Esophagus muscularis mucosa (tissue), 3 donors: ENCODE results near the gene ATP8B1.

ENCODE experiments used
- POLR2A ChIP-seq: fragments of 450-650 bp; IDR thresholded peaks from one replicate; pipeline ENCODE4 v1.6.1; 2017; ENCODE audit warnings: antibody characterized with exemption, moderate library complexity, mild to moderate bottlenecking, low read depth
- TF ChIP-seq, protein P1 (sequence below), 3 experiments: fragments of 200-600 bp in 2 of 3; fragments of 450-650 bp in 1 of 3; sonication (generic) in 2 of 3; IDR thresholded peaks; one replicate each; pipeline ENCODE4 v1.5.1; 2017 to 2019; ENCODE audit warnings: antibody characterized with exemption in 3 of 3, mild to moderate bottlenecking in 2 of 3, moderate library complexity in 1 of 3

- TF ChIP-seq, protein P1, sequence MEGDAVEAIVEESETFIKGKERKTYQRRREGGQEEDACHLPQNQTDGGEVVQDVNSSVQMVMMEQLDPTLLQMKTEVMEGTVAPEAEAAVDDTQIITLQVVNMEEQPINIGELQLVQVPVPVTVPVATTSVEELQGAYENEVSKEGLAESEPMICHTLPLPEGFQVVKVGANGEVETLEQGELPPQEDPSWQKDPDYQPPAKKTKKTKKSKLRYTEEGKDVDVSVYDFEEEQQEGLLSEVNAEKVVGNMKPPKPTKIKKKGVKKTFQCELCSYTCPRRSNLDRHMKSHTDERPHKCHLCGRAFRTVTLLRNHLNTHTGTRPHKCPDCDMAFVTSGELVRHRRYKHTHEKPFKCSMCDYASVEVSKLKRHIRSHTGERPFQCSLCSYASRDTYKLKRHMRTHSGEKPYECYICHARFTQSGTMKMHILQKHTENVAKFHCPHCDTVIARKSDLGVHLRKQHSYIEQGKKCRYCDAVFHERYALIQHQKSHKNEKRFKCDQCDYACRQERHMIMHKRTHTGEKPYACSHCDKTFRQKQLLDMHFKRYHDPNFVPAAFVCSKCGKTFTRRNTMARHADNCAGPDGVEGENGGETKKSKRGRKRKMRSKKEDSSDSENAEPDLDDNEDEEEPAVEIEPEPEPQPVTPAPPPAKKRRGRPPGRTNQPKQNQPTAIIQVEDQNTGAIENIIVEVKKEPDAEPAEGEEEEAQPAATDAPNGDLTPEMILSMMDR (IDR thresholded peaks at IDR 0.05), result no peak
- no peak for TF ChIP-seq POLR2A
Observed at GRCh38 chr18:57776767-57777166, 26.3 kb downstream of the ATP8B1 start.
